Endothelial cell of umbilical vein (primary cell): ENCODE data around the gene RGS9. TPM values are rescaled to one million over a fixed set of nuclear protein-coding genes. Genes with fewer than 3 reads are reported as not detected.

Source experiments
- BruUV-seq: library from RNA; stranded (reverse); fragments of 400-500 nt; replicated peaks from 2 replicates; lab custom pipeline; 2021; lab: Mats Ljungman, UMichigan
- CTCF ChIA-PET: fragments of 300-600, 350-600 bp; sonication (Branson Sonifier 250); formaldehyde crosslinking; loops from one replicate; lab custom pipeline; 2021; ENCODE audit warnings: antibody characterized with exemption, inconsistent platforms; lab: Charles Lee
- POLR2A ChIA-PET: fragments of 300-600, 350-600 bp; sonication (Branson Sonifier 250); formaldehyde crosslinking; loops from one replicate; lab custom pipeline; 2021; ENCODE audit warnings: antibody characterized with exemption, inconsistent platforms; lab: Charles Lee
- DNase-seq: peaks from one replicate; pipeline ENCODE4 v3.0.0-alpha.2; 2011; ENCODE audit warnings: low read depth, low spot score
- FAIRE-seq: peaks from 2 replicates; lab custom pipeline; 2011; peaks lifted over from hg19 to GRCh38; lab: Jason Lieb, UNC
- H2AFZ ChIP-seq: 2 replicates; pipeline ENCODE4 v1.6.0; 2012; ENCODE audit warnings: low read depth, low read length, control low read depth, inconsistent platforms
- H3K27ac ChIP-seq: 2 replicates; pipeline ENCODE4 v1.5.1; 2011; ENCODE audit warnings: low read depth, mild to moderate bottlenecking, control low read depth, low read length, moderate library complexity; ENCODE audit not compliant: insufficient read depth
- H3K27me3 ChIP-seq, 2 experiments: 2 replicates each; pipeline versions ENCODE4 v1.6.0 to v1.6.1; 2011; ENCODE audit warnings: low read length in 2 of 2, mixed read lengths in 1 of 2; ENCODE audit not compliant: control insufficient read depth in 2 of 2, insufficient read depth in 2 of 2
- H3K36me3 ChIP-seq, 2 experiments: 2 replicates in 1 of 2; 3 replicates in 1 of 2; pipeline ENCODE4 v1.5.1; 2011; ENCODE audit warnings: low read length in 2 of 2, mild to moderate bottlenecking in 1 of 2, moderate library complexity in 1 of 2; ENCODE audit not compliant: control insufficient read depth in 2 of 2, insufficient read depth in 2 of 2; ENCODE audit errors: extremely low read depth in 1 of 2
- H3K4me1 ChIP-seq: 3 replicates; pipeline ENCODE4 v1.5.1; 2011; ENCODE audit warnings: mild to moderate bottlenecking, low read length; ENCODE audit not compliant: control insufficient read depth, insufficient read depth; ENCODE audit errors: extremely low read depth
- H3K4me2 ChIP-seq: 2 replicates; pipeline ENCODE4 v1.6.1; 2011; ENCODE audit warnings: low read length, control low read depth, mixed read lengths; ENCODE audit not compliant: insufficient read depth
- H3K4me3 ChIP-seq, 3 experiments: fragments of 200-600 bp in 1 of 3; sonication (generic), shearing (Covaris generic) in 1 of 3; replicated peaks in 1 of 3; 2 replicates each; pipeline ENCODE4 v1.5.1; 2011 to 2016; ENCODE audit warnings: control low read depth in 3 of 3, low read length in 3 of 3, mild to moderate bottlenecking in 2 of 3, inconsistent platforms in 1 of 3, low read depth in 1 of 3, moderate library complexity in 1 of 3; ENCODE audit not compliant: insufficient read depth in 1 of 3
- H3K79me2 ChIP-seq: 2 replicates; pipeline ENCODE4 v1.6.0; 2012; ENCODE audit warnings: low read length, inconsistent platforms; ENCODE audit not compliant: control insufficient read depth, insufficient read depth
- H3K9ac ChIP-seq: replicated peaks from 2 replicates; pipeline ENCODE3; 2011; ENCODE audit warnings: low read length, control low read depth; ENCODE audit not compliant: insufficient read depth; ENCODE audit errors: extremely low read depth
- H3K9me1 ChIP-seq: replicated peaks from 3 replicates; pipeline ENCODE4 v1.6.0; 2011; ENCODE audit warnings: mild to moderate bottlenecking, low read length; ENCODE audit not compliant: control insufficient read depth, insufficient read depth; ENCODE audit errors: extremely low read depth
- H3K9me3 ChIP-seq: replicated peaks from 2 replicates; pipeline ENCODE4 v1.5.1; 2012; ENCODE audit warnings: low read length, inconsistent platforms; ENCODE audit not compliant: control insufficient read depth, insufficient read depth
- H4K20me1 ChIP-seq: replicated peaks from 2 replicates; pipeline ENCODE3; 2011; ENCODE audit warnings: mild to moderate bottlenecking, low read length; ENCODE audit not compliant: control insufficient read depth, insufficient read depth; ENCODE audit errors: extremely low read depth
- EZH2 ChIP-seq: IDR thresholded peaks from 2 replicates; pipeline ENCODE4 v1.6.1; 2012; ENCODE audit warnings: borderline replicate concordance, low read depth, mild to moderate bottlenecking, moderate library complexity, low read length, inconsistent platforms; ENCODE audit not compliant: severe bottlenecking
- FOS ChIP-seq: IDR thresholded peaks from 2 replicates; pipeline ENCODE4 v1.6.1; 2011; ENCODE audit warnings: mild to moderate bottlenecking, low read length, moderate library complexity, borderline replicate concordance; ENCODE audit not compliant: insufficient read depth
- GATA2 ChIP-seq: IDR thresholded peaks from 2 replicates; pipeline ENCODE4 v1.7.0; 2011; ENCODE audit warnings: low read depth, mild to moderate bottlenecking, moderate library complexity, mixed read lengths, low read length; ENCODE audit not compliant: insufficient read length, insufficient read depth
- JUN ChIP-seq: IDR thresholded peaks from 2 replicates; pipeline ENCODE4 v1.6.1; 2011; ENCODE audit warnings: borderline replicate concordance, low read depth; ENCODE audit not compliant: insufficient read length, insufficient read depth
- MYC ChIP-seq: IDR thresholded peaks from one replicate; pipeline ENCODE4 v1.6.1; 2011; ENCODE audit warnings: mild to moderate bottlenecking, low read depth, low read length
- POLR2A ChIP-seq: IDR thresholded peaks from 2 replicates; pipeline ENCODE4 v1.6.1; 2012; ENCODE audit warnings: low read depth, mild to moderate bottlenecking, control low read depth, low read length
- POLR2AphosphoS5 ChIP-seq: IDR thresholded peaks from 2 replicates; pipeline ENCODE4 v1.6.1; 2012; ENCODE audit warnings: low read depth, mild to moderate bottlenecking, control low read depth, low read length, moderate library complexity; ENCODE audit not compliant: insufficient read depth
- dilution Hi-C: fragments of 300-500 bp; cut with MboI; formaldehyde crosslinking; loops from one replicate; pipeline ENCODE4 v1.15.0; 2019; ENCODE audit warnings: low sequenced_read_pairs; ENCODE audit not compliant: extremely low pct_ligation_motif_present
- intact Hi-C: fragments of 100-400 bp; cut with micrococcal nuclease; formaldehyde crosslinking; loops from one replicate; pipeline ENCODE4 v1.10.0; 2022
- polyA plus RNA-seq, 4 experiments: library from polyadenylated mRNA; depleted of rRNA in 3 of 4; stranded (reverse) in 3 of 4; unstranded in 1 of 4; fragments of >200 nt; gene quantifications; 2 replicates each; pipeline versions ENCODE4 v1.2.1 to v1.2.3, GENCODE V29; 2011 to 2012; ENCODE audit warnings: missing spikeins in 1 of 4
- total RNA-seq: library from RNA; stranded (reverse); gene quantifications from 2 replicates; pipeline ENCODE4 v1.2.3, GENCODE V29; 2021
- TF ChIP-seq, protein P1 (sequence below), 2 donors: IDR thresholded peaks; 1 replicate in 1 of 2; 2 replicates in 1 of 2; pipeline ENCODE4 v1.5.1; 2011; ENCODE audit warnings: low read length in 2 of 2, mild to moderate bottlenecking in 2 of 2, moderate library complexity in 2 of 2, control low read depth in 1 of 2, inconsistent platforms in 1 of 2, low read depth in 1 of 2; ENCODE audit not compliant: insufficient read depth in 1 of 2; ENCODE audit errors: extremely low read depth in 1 of 2
- TF ChIP-seq, protein P2 (sequence below): IDR thresholded peaks from 2 replicates; pipeline ENCODE4 v1.6.1; 2011; ENCODE audit not compliant: insufficient read depth, insufficient read length

Gene RGS9
- total and polyA plus RNA-seq, 2 donors (not counting 3 experiments of a cell fraction or from before 2014, with no cell fraction given): 0.61 to 1.4 TPM

DNA sequence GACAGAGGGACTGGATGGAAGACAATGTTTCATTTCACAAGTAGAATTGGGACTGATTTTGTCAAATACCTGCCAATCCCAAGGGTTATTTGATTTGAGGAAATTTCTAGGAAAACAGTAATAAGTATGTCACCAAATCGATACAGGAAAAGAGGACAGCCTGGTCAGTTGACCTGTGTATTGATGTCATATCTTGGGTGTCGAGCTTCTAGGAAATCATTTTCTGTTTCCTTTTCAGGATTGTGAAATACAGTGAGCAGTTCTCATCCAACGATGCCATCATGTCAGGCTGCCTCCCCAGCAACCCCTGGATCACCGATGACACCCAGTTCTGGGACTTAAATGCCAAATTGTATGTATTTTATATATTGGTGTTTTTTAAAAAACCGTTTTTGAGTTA lies 56.1 kb downstream of the RGS9 start:
- ChIA-PET POLR2A (interaction anchor here (0.6 kb wide), 1 partner anchor 1499 kb away, joined by 4 read pairs; no protein-coding TSS in a partner anchor), CTCF (interaction anchor here (1.0 to 2.8 kb wide), 4 partner anchors 10 to 93 kb away, joined by 5 to 9 read pairs (median 8); partner anchors contain the start of gene RGS9)
- TF ChIP-seq JUN: no peak
- TF ChIP-seq, protein P1, sequence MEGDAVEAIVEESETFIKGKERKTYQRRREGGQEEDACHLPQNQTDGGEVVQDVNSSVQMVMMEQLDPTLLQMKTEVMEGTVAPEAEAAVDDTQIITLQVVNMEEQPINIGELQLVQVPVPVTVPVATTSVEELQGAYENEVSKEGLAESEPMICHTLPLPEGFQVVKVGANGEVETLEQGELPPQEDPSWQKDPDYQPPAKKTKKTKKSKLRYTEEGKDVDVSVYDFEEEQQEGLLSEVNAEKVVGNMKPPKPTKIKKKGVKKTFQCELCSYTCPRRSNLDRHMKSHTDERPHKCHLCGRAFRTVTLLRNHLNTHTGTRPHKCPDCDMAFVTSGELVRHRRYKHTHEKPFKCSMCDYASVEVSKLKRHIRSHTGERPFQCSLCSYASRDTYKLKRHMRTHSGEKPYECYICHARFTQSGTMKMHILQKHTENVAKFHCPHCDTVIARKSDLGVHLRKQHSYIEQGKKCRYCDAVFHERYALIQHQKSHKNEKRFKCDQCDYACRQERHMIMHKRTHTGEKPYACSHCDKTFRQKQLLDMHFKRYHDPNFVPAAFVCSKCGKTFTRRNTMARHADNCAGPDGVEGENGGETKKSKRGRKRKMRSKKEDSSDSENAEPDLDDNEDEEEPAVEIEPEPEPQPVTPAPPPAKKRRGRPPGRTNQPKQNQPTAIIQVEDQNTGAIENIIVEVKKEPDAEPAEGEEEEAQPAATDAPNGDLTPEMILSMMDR (IDR thresholded peaks at IDR 0.05; ENCODE audit: extremely low read depth in 1 of 2, insufficient read depth in 1 of 2, low read depth in 1 of 2, low read length in 2 of 2): no peak
- TF ChIP-seq POLR2A: no peak
- no peak for TF ChIP-seq GATA2
- TF ChIP-seq FOS: no peak
- no peak for TF ChIP-seq POLR2AphosphoS5
- TF ChIP-seq EZH2: no peak
- TF ChIP-seq, protein P2, sequence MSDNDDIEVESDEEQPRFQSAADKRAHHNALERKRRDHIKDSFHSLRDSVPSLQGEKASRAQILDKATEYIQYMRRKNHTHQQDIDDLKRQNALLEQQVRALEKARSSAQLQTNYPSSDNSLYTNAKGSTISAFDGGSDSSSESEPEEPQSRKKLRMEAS: no peak
- no peak for TF ChIP-seq MYC
- Histone ChIP-seq H3K9me1 (no peaks in the 10 kb centered on the region), H3K27me3 (no peaks in the 10 kb centered on the region), H3K9ac (no peak overlapping the region), H2AFZ (no peak overlapping the region), H3K27ac (no peak overlapping the region), H3K79me2 (no peaks in the 10 kb centered on the region), H3K4me1 (peaks cover 12% of the 10 kb centered on the region), H3K4me3 (no peak overlapping the region), H3K9me3 (no peaks in the 10 kb centered on the region), H3K36me3 (no peaks in the 10 kb centered on the region), H3K4me2 (no peak overlapping the region), H4K20me1 (no peaks in the 10 kb centered on the region)
- intact Hi-C loops: loop anchor here (5.0 kb wide), 1 partner anchor 36 kb away; no protein-coding TSS in a partner anchor
- DNase-seq (no peak), FAIRE-seq (no peak)
- BruUV-seq: no TSS peak
- dilution Hi-C loops: no loop called here
